Left ventricle myocardium inferior (tissue), 1 donor: ENCODE data around the gene CSNK1E. TPM values are rescaled to one million over a fixed set of nuclear protein-coding genes. Genes with fewer than 3 reads are reported as not detected.
"Not testable (repeated sequence)": the region's sequence is repeated elsewhere in the genome, so short reads cannot be mapped to it uniquely, and the experiment has no call there.

Source experiments
- DNase-seq: peaks from one replicate; pipeline ENCODE4 v3.0.0-alpha.2; 2020
- H3K27ac ChIP-seq: fragments of 200-600 bp; replicated peaks from 2 replicates; pipeline ENCODE4 v1.8.0; 2021
- H3K27me3 ChIP-seq: fragments of 200-600 bp; 2 replicates; pipeline ENCODE4 v1.8.0; 2021; ENCODE audit warnings: low read depth
- H3K36me3 ChIP-seq: fragments of 200-600 bp; 2 replicates; pipeline ENCODE4 v1.8.0; 2021
- H3K4me1 ChIP-seq: fragments of 200-600 bp; 2 replicates; pipeline ENCODE4 v1.8.0; 2021
- H3K4me3 ChIP-seq: fragments of 200-600 bp; 2 replicates; pipeline ENCODE4 v1.8.0; 2021; ENCODE audit warnings: mild to moderate bottlenecking, moderate library complexity
- H3K9me3 ChIP-seq: fragments of 200-600 bp; replicated peaks from 2 replicates; pipeline ENCODE4 v1.8.0; 2021
- CTCF ChIP-seq: fragments of 200-600 bp; IDR thresholded peaks from 2 replicates; pipeline ENCODE4 v1.8.0; 2021; ENCODE audit warnings: antibody characterized with exemption, mild to moderate bottlenecking, borderline replicate concordance
- intact Hi-C: fragments of 100-400 bp; cut with micrococcal nuclease; formaldehyde crosslinking; loops from one replicate; pipeline ENCODE4 v1.11.0; 2022
- total RNA-seq: library from RNA; stranded (reverse); fragmentation: NEBNext Ultra II Directional; extraction: Animal tissue kit (Norgen Biotek cat#: 25700); gene quantifications from one replicate; pipeline ENCODE4 v1.2.1, GENCODE V29; 2021
- donor health status: DM: no; HTN: yes; CAD: no; lungs with severe emphysema.

The CSNK1E gene
- total RNA-seq, 1 donor from 2014 or later = 76.1 TPM

GRCh38 chr22:38347181-38347943 is 30.1 kb upstream of the CSNK1E start:
- DNase-seq = no peak
- H3K27me3 ChIP-seq = no peaks in the 10 kb centered on the region
- H3K9me3 ChIP-seq = no peaks in the 10 kb centered on the region
- TF ChIP-seq CTCF = no peak
- no peaks in the 10 kb centered on the region for H3K36me3 ChIP-seq
- intact Hi-C loops = no loop called here
- no peaks in the 10 kb centered on the region for H3K4me1 ChIP-seq
- H3K4me3 ChIP-seq = no peak overlapping the region
- H3K27ac ChIP-seq = no peak overlapping the region

GRCh38 chr22:38346506-38346905 is 29.3 kb upstream of the CSNK1E start:
- no peak for DNase-seq
- H3K27ac ChIP-seq = no peak overlapping the region
- no peaks in the 10 kb centered on the region for H3K27me3 ChIP-seq
- H3K4me1 ChIP-seq = no peaks in the 10 kb centered on the region
- H3K36me3 ChIP-seq = no peaks in the 10 kb centered on the region
- H3K9me3 ChIP-seq = no peaks in the 10 kb centered on the region
- TF ChIP-seq CTCF = no peak
- H3K4me3 ChIP-seq = no peak overlapping the region
- intact Hi-C loops = no loop called here

GRCh38 chr22:38345782-38346181 is 28.5 kb upstream of the CSNK1E start:
- Histone ChIP-seq H3K4me1 (no peaks in the 10 kb centered on the region), H3K9me3 (no peaks in the 10 kb centered on the region), H3K27ac (no peak overlapping the region), H3K4me3 (no peak overlapping the region), H3K36me3 (no peaks in the 10 kb centered on the region), H3K27me3 (no peaks in the 10 kb centered on the region)
- intact Hi-C loops = no loop called here
- no peak for TF ChIP-seq CTCF
- no peak for DNase-seq

GRCh38 chr22:38339893-38340292 is 22.7 kb upstream of the CSNK1E start:
- intact Hi-C loops, H3K4me3 ChIP-seq, H3K9me3 ChIP-seq, DNase-seq, H3K27ac ChIP-seq, H3K36me3 ChIP-seq: not testable (repeated sequence)
- Histone ChIP-seq H3K4me1 (peaks cover 15% of the 10 kb centered on the region), H3K27me3 (peaks cover 12% of the 10 kb centered on the region)

- intact Hi-C loops = no loop called here
- no peak for DNase-seq
- no peaks in the 10 kb centered on the region for H3K9me3 ChIP-seq
These were observed 21.6 kb upstream of the CSNK1E start for GRCh38 chr22:38338772-38339379.

More at GRCh38 chr22:38338772-38339379, 21.6 kb upstream of the CSNK1E start:
- peaks cover 15% of the 10 kb centered on the region for H3K4me1 ChIP-seq
- H3K27ac ChIP-seq = no peak overlapping the region
- no peak overlapping the region for H3K4me3 ChIP-seq
- TF ChIP-seq CTCF = no peak
- peaks cover 12% of the 10 kb centered on the region for H3K27me3 ChIP-seq
- no peaks in the 10 kb centered on the region for H3K36me3 ChIP-seq
